ENCODE results near the gene SEPTIN1.
"Not testable (repeated sequence)": the region's sequence is repeated elsewhere in the genome, so short reads cannot be mapped to it uniquely, and the experiment has no call there.

Gene SEPTIN1

DNA sequence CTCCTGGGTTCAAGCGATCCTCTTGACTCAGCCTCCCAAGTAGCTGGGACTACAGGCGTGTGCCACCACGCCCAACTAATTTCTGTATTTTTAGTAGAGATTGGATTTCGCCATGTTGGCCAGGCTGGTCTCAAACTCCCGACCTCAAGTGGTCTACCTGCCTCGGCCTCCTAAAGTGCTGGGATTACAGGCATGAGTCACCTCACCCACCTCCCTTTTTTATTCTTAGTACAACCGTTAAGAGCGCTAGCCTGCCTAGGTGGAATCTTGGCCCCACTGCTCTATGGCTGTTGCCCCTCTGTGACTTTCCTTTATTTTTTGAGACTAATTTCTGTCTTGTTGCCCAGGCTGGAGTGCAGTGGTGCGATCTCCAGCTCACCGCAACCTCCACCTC is 44.4 kb downstream of the SEPTIN1 start:
- DNase-seq: not testable (repeated sequence)

DNA sequence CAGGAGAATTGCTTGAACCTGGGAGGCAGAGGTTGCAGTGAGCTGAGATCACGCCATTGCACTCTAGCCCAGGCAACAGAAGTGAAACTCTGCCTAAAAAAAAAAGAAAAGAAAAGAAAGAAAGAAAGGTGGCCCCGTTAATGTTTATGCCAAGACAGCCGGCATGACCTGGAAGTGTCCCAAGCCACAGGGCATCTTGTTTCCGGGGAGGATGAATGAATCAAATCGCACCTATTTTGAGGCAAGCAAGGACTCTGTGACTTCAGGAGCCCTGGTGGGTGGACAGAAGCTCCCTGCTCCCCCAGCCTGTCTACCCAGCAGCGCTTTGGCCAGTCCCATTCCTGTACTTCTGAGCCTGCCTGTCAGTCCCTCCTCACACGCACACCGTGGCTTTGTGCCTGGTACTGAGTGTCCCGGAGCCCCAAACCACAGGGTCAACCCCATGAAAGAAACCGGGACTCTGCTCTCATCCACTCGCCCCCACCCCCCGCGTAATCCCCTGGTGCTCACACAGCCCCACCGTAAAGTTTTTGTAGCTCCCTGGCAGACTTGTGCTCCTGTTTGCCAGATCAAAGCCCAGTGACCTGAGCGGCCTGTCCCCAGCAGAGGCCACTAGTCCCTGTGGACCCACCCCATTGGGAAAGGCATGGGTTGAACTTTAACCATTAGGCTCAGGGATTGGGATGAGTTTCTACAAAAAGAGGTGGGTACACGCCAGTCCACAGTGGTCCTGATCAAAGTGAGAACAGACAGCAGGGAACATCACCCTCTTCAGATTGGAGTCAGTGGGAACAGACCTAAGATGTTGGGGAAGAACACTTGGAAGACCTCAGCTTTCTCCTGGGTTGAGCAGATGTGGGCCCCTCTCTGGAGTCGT is 46.5 kb downstream of the SEPTIN1 start:
- DNase-seq: peak; percentile 33 to 39

DNA sequence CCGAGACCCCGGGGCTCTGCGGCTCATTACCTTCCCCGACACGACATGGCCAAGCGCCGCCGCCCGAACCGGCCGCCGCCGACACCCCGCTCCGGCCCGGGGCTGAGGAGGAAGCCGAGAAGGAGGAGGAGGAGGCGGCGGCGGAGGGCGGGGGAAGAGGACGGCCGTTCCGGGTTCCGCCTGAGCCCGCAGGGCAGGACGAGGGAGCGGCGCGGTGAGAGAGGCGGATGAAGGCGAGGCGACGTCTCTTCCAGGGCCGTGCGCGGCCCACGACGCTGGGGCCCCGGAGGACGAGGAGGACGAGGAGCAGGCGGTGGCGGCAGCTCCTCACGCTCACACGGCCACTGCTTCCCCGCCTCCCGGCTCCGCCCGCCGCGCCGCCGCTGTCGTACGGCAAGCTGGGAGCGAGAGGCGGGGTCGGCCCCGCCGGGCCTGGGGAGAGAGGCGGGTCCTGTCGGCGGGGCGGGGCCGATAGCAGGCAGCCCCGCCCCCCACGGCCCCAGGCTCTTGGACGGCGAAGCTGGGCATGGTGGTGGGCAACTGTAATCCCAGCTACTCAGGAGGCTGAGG is 47.2 kb downstream of the SEPTIN1 start:
- peak; percentile 82 to 85 for DNase-seq

DNA sequence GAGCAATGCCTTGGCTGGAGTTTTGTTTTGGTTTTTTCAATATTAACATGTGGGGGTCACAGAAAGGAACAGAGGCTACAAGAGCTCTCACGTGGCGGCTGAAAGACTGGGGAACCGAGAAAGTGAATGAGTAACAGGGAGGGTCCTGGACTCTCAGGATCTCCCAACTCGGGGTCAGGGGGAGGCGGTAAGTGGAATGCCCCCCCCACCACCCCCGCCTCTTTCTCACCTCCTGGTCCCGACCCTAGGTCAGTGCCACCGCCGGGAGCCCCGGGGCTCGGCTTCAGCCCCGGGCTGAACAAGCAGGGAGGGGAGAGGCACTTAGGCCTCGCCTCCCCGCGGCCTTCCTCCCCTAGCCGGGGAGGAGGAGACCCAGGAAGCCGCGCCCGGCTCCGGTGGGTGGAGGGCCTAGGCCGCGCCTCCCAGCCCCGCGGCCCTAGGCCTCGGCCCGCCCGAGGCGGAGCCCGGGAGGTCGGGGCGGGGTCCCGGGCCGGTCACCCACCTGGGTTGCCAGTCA is 47.8 kb downstream of the SEPTIN1 start:
- DNase-seq: peak; percentile 86 to 87

Data from activated CD4-positive, alpha-beta T cell treated with anti-CD3 and anti-CD28 coated beads, Interleukin-2, amount 50 U/mL, for 48 hours (primary cell).